B cell (primary cell): ENCODE measurements around the gene ISCA1.

Experiments
- EZH2 ChIP-seq: IDR thresholded peaks from 2 replicates; pipeline ENCODE4 v1.6.1; 2012; ENCODE audit warnings: borderline replicate concordance, low read depth, mild to moderate bottlenecking, moderate library complexity, low read length; ENCODE audit not compliant: insufficient read depth, poor library complexity, severe bottlenecking
- TF ChIP-seq, protein P1 (sequence below): fragments of 200-600 bp; IDR thresholded peaks from one replicate; pipeline ENCODE4 v1.8.0; 2022; ENCODE audit warnings: antibody characterized with exemption, mild to moderate bottlenecking

GRCh38 chr9:86263876-86264275 is 18.5 kb downstream of the ISCA1 start:
- TF ChIP-seq, protein P1, sequence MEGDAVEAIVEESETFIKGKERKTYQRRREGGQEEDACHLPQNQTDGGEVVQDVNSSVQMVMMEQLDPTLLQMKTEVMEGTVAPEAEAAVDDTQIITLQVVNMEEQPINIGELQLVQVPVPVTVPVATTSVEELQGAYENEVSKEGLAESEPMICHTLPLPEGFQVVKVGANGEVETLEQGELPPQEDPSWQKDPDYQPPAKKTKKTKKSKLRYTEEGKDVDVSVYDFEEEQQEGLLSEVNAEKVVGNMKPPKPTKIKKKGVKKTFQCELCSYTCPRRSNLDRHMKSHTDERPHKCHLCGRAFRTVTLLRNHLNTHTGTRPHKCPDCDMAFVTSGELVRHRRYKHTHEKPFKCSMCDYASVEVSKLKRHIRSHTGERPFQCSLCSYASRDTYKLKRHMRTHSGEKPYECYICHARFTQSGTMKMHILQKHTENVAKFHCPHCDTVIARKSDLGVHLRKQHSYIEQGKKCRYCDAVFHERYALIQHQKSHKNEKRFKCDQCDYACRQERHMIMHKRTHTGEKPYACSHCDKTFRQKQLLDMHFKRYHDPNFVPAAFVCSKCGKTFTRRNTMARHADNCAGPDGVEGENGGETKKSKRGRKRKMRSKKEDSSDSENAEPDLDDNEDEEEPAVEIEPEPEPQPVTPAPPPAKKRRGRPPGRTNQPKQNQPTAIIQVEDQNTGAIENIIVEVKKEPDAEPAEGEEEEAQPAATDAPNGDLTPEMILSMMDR, result no peak
- no peak for TF ChIP-seq EZH2
